Activated CD8-positive, alpha-beta memory T cell treated with anti-CD3 and anti-CD28 coated beads, Interleukin-2, amount 50 U/mL, for 24 hours (primary cell): ENCODE results near the gene PPM1D.
"Not testable (repeated sequence)": the region's sequence is repeated elsewhere in the genome, so short reads cannot be mapped to it uniquely, and the experiment has no call there.

ENCODE experiments used
- DNase-seq: peaks from one replicate; pipeline ENCODE4 v3.0.0-alpha.2; 2020; ENCODE audit errors: extremely low read depth

PPM1D gene

DNA sequence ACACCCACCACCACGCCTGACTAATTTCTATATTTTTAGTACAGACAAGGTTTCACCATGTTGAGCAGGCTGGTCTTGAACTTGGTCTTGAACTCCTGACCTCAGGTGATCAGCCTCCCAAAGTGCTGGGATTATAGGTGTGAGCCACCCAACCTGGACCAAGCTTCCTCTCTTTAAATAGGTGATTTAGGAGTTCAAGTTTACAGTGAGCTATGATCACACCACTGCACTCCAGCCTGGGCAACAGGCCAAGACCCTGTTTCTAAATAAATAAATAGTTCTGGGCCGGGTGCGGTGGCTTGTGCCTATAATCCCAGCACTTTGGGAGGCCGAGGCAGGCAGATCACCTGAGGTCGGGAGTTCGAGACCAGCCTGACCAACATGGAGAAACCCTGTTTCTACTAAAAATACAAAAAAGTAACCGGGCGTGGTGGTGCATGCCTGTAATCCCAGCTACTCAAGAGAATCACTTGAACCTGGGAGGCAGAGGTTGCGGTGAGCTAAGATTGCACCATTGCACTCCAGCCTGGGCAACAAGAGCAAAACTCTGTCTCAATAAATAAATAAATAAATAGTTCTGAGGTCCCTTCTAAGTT, 6.5 kb upstream of the PPM1D start:
- not testable (repeated sequence) for DNase-seq

DNA sequence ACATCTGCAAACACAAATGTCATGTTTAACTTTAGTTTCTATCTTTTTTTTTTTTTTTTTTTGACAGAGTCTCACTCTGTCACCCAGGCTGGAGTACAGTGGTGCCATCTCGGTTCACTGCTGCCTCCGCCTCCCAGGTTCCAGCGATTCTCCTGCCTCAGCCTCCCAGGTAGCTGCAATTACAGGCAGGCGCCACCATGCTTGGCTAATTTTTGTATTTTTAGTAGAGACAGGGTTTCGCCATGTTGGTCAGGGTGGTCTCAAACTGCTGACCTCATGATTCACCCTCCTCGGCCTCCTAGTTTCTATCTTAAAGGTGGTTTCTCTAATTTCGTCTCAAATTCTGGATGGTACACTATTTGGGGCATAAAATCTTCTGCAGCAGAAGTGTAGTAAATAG, 5.8 kb upstream of the PPM1D start:
- not testable (repeated sequence) for DNase-seq

GRCh38 chr17:60594734-60595133, 5.3 kb upstream of the PPM1D start:
- no peak for DNase-seq

GRCh38 chr17:60597297-60597696, 2.7 kb upstream of the PPM1D start:
- no peak for DNase-seq

DNA sequence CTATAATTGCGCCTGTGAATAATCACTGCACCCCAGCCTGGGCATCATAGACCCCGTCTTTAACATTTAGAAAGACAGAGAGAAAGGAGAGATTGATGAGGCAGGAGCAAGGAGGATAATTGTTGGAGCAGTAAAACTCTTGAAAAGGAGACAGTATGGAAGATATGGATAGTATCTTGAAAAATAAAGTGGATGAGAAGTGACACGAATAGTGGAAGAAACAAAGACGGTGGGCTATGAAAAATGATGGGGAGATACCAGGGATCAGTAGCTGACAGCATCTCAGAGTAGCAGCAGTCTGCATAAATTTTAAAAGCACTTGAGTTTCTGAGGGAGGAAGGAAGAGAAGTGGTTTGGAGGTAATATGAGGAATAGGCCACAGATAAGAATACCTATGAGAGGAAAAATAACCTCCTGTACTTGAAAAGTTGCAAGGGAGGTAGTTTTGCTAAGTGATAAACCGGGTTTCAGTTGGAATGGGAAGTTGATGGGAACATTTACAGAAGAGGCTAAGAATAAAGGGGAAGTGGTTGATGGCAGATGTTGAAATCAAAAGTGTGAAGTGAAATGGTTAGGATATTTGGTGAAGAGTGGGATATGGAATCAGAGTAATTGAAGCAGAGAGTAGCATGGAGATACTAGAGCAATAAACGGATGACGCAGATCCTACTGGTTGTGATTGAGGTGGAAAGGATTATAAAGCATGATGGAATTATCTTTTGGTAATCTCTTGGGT, 1.8 kb upstream of the PPM1D start:
- no peak for DNase-seq

- DNase-seq = no peak
These were observed 773 bp upstream of the PPM1D start for GRCh38 chr17:60599220-60599619.

DNA sequence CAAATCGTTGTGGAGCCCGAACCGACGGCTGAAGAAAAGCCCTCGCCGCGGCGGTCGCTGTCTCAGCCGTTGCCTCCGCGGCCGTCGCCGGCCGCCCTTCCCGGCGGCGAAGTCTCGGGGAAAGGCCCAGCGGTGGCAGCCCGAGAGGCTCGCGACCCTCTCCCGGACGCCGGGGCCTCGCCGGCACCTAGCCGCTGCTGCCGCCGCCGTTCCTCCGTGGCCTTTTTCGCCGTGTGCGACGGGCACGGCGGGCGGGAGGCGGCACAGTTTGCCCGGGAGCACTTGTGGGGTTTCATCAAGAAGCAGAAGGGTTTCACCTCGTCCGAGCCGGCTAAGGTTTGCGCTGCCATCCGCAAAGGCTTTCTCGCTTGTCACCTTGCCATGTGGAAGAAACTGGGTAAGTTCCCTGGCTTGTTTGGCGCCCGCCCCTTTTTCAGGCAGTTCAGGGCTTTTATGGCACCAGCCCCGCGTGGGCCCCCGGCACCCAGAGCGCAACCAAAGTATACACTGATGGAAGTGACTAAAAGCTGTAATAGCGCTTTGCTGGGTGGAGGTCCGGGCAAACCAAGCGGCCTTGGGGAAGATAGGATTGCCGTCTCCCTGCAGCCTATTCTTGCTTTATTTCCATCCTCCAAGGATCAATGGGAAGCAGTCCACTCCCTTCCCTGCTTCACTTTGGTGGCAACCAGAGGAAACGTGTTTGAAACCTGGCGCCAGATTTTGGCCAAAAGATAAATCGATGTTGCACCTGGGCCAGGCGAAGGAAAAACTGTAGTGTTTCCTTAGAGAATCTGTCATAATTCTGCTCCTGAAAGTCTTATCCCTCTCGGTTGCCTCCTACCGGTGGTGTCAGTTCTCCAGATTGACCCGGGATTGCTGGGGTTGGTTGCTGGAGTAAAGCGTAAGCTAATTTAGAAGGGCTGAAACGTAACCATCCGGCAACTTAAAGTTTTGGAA, 775 bp downstream of the PPM1D start:
- DNase-seq = peak; percentile 28

DNA sequence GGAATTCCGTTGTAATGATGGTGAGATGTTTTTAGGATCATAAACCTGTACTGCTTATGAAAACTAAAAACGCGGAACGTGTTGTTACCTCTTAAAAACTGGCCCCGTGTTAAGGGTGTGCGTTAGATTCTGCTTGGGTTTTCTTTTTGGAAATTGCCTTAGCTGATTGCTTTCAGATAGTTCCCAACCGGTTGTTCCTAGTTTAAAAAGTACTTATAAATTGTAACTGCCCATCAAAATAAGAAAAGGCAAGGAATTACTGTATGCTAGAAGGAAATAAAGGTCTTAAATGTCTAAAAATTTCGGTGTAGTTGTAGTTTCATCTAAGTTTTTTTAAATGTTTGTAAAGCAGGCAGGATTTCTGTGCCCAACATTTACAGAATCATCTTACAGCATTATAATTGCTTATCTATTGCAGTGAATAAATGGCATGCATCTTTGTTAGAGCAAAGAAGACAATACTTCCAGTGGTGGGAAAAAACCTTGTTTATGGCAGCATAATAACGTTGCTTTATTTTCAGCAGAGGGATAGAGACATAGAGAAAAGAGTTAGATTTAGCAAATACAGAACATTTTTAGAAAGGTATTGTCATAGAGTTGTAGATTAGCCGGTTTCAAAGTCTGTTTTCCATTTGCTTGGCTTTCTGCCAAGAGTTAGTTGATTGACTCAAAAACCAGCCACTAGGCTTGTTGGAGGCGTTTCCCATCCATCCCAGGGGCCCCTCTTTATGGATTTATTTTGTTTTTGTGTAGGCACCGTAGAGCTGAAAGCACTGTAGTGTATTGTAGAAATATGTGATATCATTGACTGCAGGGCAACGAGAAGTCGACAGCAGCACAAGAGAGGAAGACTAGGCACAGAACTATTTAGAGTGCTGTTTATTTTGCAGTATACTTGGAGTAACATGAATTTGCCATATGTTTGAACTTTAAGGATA, 1.7 kb downstream of the PPM1D start:
- DNase-seq = no peak

DNA sequence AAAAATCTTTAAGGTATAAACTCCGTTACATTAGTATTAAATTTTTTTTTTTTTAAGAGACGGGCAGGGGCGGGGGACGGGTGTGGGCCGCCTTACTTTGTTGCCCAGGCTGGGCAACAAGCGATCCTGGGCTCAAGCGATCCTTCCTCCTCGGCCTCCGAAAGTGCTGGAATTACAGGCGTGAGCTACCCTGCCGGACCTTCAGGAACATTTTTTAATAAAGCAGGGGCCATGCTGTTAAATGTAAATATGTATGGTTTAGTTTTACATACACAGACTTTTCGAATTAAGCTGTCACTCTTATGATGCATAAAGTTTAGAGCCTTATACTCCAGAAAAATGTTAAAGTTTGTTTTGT, 2.4 kb downstream of the PPM1D start:
- DNase-seq = no peak

DNA sequence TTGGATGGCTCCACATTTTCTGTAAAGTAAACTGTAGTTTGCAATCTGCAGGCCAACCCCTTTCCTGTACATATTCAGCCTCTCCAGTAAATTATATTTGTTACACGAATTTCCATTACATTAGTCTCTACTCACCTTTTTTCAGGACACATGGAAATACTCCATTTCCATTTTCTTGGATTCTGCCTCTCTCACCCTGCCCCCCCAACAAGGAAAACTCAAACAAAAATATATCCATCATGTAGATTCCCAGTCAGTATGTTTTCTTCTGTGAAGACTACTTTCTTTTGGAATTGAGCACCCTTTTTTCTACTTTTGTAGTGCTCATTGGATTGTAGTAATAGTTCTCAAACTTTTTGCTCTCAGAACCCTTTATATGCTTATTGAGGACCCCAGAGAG, 2.9 kb downstream of the PPM1D start:
- no peak for DNase-seq

- DNase-seq = not testable (repeated sequence)
These were observed 3.5 kb downstream of the PPM1D start for GRCh38 chr17:60603477-60603876.

- no peak for DNase-seq
These were observed 4.8 kb downstream of the PPM1D start for GRCh38 chr17:60604686-60605334.

DNA sequence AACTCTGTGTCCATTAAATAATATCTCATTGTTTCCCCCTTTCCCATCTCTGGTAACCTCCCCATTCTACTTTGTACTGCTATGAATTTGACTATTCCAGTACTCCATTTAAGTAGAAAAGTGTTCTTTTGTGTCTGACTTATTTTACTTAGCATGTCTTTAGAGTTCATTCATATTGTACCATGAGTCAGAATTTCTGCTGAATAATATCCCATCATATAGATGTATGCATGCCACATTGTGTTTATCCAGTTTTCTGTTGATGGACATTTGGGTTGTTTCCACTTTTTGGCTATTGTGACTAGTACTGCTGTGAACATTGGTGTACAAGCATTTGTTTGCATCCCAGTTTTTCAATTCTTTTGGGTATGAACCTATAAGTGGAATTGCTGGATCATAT, 6.0 kb downstream of the PPM1D start:
- no peak for DNase-seq

- no peak for DNase-seq
These were observed 10.5 kb downstream of the PPM1D start for GRCh38 chr17:60610473-60610872.

GRCh38 chr17:60611321-60611720, 11.3 kb downstream of the PPM1D start:
- DNase-seq = not testable (repeated sequence)

DNA sequence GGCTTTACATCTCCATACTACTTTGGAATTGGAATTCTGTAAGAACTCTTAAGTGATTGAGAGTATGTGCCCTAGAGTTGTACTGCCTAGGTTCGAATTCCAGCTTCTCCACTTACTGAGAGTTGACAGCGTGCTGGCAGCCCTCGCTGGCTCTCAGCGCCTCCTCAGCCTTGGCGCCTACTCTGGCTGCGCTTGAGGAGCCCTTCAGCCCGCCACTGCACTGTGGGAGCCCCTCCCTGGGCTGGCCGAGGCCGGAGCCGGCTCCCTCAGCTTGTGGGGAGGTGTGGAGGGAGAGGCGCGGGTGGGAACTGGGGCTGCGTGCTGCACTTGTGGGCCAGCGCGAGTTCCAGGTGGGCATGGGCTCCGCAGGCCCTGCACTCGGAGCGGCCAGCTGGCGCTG, 13.3 kb downstream of the PPM1D start:
- DNase-seq = no peak

GRCh38 chr17:60613796-60614195, 13.8 kb downstream of the PPM1D start:
- DNase-seq = not testable (repeated sequence)

DNA sequence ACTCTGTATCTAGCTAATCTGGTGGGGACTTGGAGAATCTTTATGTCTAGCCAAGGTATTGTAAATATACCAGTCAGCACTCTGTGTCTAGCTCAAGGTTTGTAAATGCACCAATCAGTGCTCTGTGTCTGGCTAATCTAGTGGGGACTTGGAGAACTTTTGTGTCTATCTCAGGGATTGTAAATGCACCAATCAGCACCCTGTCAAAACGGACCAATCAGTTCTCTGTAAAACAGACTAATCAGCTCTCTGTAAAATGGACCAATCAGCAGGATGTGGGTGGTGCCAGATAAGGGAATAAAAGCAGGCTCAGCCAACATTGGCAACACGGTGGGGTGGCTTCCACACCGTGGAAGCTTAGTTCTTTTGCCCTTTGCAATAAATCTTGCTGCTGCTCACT, 14.3 kb downstream of the PPM1D start:
- not testable (repeated sequence) for DNase-seq

- no peak for DNase-seq
These were observed 15.1 kb downstream of the PPM1D start for GRCh38 chr17:60615108-60615507.

DNA sequence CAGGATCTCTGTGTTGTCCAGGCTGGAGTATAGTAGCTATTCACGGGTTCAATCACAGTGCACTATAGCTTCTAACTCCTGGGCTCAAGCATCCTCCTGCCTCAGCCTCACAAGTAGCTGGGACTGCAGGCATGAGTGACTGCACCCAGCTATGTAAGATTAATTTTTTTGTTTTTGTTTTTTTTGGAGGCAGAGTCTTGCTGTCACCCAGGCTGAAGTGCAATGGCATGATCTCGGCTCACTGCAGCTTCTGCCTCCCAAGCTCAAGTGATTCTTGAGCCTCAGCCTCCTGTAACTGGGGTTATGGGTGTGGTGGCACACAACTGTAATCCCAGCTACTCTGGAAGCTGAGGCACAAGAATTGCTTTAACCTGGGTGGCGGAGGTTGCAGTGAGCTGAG, 15.8 kb downstream of the PPM1D start:
- no peak for DNase-seq

DNA sequence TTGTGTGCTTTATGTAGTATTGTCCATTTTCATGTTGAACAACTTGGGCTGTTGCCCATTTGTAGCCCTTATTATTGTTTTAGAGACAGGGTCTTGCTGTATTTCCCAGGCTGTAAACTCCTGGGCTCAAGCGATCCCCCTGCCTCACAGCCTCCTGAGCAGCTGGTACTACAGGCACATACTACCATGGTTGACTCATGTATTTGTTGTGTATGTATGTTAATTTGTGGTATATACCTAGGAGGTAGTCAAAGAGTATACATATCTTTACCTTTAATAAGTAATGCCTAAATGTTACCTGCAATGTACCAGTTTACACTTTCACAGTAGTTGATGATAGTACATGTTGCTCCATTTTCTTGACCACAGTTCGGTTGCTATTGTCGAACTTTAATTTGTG, 18.1 kb downstream of the PPM1D start:
- no peak for DNase-seq
